Mesothelial cell of epicardium (in vitro differentiated cells): ENCODE results near the gene SH2D3C. TPM values are rescaled to one million over a fixed set of nuclear protein-coding genes. Genes with fewer than 3 reads are reported as not detected.

ENCODE experiments used
- DNase-seq, 2 experiments: peaks; one replicate each; pipeline ENCODE4 v3.0.0; 2021; ENCODE audit warnings: low spot score in 2 of 2; ENCODE audit not compliant: unreplicated experiment in 2 of 2
- H3K27ac Mint-ChIP-seq: 2 replicates; pipeline ENCODE4 v1.8.0; 2021; ENCODE audit warnings: mixed read lengths
- H3K27me3 Mint-ChIP-seq: 2 replicates; pipeline ENCODE4 v1.8.0; 2021; ENCODE audit warnings: low read depth, mixed read lengths
- H3K36me3 Mint-ChIP-seq: 2 replicates; pipeline ENCODE4 v1.8.0; 2021; ENCODE audit warnings: mixed read lengths
- H3K4me1 Mint-ChIP-seq: 2 replicates; pipeline ENCODE4 v1.8.0; 2021; ENCODE audit warnings: mixed read lengths
- H3K4me3 Mint-ChIP-seq: 2 replicates; pipeline ENCODE4 v1.8.0; 2021; ENCODE audit warnings: mild to moderate bottlenecking, moderate library complexity, mixed read lengths
- H3K9me3 Mint-ChIP-seq: 2 replicates; pipeline ENCODE4 v1.8.0; 2021; ENCODE audit warnings: mixed read lengths
- total RNA-seq: library from RNA; stranded (reverse); gene quantifications from 3 replicates; pipeline ENCODE4 v1.2.1, GENCODE V29; 2021
- TF ChIP-seq, protein P1 (sequence below): fragments of 200-600 bp; sonication (generic); IDR thresholded peaks from one replicate; pipeline ENCODE4 v1.5.0; 2021; ENCODE audit warnings: antibody characterized with exemption; ENCODE audit not compliant: unreplicated experiment

SH2D3C gene
- total RNA-seq, 1 donor from 2014 or later: 3.4 TPM

DNA sequence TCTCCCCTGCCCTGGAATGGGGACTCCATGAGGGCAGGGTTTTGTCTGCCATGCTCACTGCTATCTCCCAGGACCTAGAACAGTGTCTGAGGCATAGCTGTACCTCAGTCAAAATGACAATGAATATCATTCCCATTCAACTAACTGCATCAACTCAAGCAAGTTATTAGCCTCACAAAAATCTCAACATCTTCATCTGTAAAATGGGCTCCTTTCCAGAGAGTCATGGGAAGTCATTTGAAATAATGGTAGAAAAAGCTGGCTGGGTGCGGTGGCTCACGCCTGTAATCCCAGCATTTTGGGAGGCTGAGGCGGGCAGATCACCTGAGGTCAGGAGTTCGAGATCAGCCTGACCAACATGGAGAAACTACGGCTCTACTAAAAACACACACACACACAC is 9.4 kb downstream of the SH2D3C start:
- no peak for DNase-seq
- Mint-ChIP-seq H3K4me1 (peaks cover 39% of the 10 kb centered on the region), H3K36me3 (no peaks in the 10 kb centered on the region), H3K4me3 (no peak overlapping the region), H3K27ac (peak overlapping the region; percentile 99), H3K27me3 (peaks cover 4% of the 10 kb centered on the region), H3K9me3 (no peaks in the 10 kb centered on the region)
- TF ChIP-seq, protein P1, sequence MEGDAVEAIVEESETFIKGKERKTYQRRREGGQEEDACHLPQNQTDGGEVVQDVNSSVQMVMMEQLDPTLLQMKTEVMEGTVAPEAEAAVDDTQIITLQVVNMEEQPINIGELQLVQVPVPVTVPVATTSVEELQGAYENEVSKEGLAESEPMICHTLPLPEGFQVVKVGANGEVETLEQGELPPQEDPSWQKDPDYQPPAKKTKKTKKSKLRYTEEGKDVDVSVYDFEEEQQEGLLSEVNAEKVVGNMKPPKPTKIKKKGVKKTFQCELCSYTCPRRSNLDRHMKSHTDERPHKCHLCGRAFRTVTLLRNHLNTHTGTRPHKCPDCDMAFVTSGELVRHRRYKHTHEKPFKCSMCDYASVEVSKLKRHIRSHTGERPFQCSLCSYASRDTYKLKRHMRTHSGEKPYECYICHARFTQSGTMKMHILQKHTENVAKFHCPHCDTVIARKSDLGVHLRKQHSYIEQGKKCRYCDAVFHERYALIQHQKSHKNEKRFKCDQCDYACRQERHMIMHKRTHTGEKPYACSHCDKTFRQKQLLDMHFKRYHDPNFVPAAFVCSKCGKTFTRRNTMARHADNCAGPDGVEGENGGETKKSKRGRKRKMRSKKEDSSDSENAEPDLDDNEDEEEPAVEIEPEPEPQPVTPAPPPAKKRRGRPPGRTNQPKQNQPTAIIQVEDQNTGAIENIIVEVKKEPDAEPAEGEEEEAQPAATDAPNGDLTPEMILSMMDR: no peak

DNA sequence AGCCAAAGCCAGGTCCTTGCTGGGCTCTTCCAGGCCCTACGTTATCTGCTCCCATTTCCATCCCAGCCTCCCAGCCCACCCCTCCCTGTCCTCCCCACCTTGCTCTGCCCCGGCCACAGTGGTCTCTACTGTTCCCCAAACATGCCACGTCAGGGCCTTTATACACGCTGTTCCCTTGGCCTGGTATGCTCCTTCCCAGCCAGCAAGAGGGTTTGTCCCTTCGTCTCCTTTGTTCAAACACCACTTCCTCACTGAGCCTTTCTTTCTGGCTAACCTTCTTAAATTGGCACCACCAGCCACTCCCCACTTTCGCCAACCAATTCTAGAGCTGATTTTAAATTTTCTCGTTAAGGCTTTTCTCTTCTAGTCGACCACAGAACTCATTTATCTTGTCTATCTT is 9.8 kb downstream of the SH2D3C start:
- Mint-ChIP-seq H3K27ac (peak overlapping the region; percentile 99), H3K4me1 (peaks cover 39% of the 10 kb centered on the region), H3K4me3 (no peak overlapping the region), H3K9me3 (no peaks in the 10 kb centered on the region), H3K36me3 (no peaks in the 10 kb centered on the region), H3K27me3 (peaks cover 8% of the 10 kb centered on the region)
- TF ChIP-seq, protein P1: no peak
- DNase-seq: no peak

DNA sequence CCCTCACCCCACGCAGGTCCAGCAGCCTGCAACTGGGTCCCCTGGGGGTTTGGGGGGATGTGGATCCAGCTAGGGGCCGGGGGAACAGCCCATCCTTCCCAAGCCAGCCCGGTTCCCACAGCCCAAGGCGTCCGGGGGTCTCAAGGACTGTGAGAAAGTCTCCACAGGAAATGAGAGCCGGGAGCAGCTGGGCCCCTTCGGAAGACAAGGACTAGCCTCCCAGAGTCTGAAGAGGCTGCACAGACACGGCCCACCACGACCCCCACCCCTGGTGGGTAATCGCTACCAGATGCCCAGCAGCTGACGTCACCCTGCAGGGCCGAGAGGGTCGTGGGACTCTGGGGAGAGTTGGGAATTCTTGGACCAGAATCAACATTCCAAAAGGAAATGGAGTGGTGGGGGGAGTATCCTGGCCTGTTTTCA is 10.5 kb downstream of the SH2D3C start:
- no peaks in the 10 kb centered on the region for H3K36me3 Mint-ChIP-seq
- peak overlapping the region; percentile 99 for H3K27ac Mint-ChIP-seq
- TF ChIP-seq, protein P1: no peak
- no peak overlapping the region for H3K4me3 Mint-ChIP-seq
- H3K27me3 Mint-ChIP-seq: peaks cover 15% of the 10 kb centered on the region
- peaks cover 39% of the 10 kb centered on the region for H3K4me1 Mint-ChIP-seq
- DNase-seq: peak; percentile 57 to 72
- H3K9me3 Mint-ChIP-seq: no peaks in the 10 kb centered on the region

DNA sequence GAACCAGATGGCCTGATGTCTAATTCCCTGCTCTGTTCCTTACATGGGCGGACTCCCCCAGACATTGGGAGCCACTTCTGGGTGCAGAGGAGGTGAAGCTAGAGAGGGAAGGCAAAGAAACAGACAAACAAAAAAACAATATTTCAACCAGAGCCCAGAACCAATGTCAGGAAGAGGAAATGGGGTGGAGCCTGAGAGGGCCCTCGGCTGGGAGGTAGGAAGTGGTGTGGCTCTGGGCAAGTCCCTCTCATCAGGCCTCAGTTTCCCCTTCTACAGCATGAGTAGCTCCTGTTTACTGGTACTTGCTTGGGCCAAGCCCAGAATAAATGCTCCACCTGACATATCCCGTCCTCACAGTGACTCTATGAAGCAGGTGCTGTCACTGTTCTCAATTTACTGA is 11.1 kb downstream of the SH2D3C start:
- DNase-seq: no peak
- H3K36me3 Mint-ChIP-seq: no peaks in the 10 kb centered on the region
- H3K4me3 Mint-ChIP-seq: no peak overlapping the region
- H3K4me1 Mint-ChIP-seq: peaks cover 43% of the 10 kb centered on the region
- TF ChIP-seq, protein P1: no peak
- peak overlapping the region; percentile 99 for H3K27ac Mint-ChIP-seq
- no peaks in the 10 kb centered on the region for H3K9me3 Mint-ChIP-seq
- H3K27me3 Mint-ChIP-seq: peaks cover 20% of the 10 kb centered on the region

DNA sequence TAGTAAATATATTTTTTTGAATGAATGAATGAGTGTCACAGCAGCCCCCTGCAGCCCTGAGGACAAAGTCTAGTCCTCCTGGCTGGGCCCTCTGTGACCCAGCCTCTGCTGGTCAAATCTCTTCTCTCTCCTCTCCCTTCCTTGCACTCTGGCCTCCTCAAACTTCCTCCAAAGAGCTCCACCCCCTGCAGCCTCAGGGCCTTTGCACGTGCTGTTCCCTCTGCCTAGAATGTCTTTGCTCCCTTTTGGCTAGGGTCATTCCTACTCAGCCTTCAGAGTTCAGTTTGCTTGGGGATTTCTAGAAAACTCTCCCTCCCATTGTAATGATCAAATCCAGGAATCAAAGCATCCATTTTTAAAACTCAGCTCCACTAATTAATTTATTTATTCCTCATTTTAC is 13.0 kb downstream of the SH2D3C start:
- Mint-ChIP-seq H3K4me1 (peaks cover 37% of the 10 kb centered on the region), H3K4me3 (no peak overlapping the region), H3K9me3 (no peaks in the 10 kb centered on the region), H3K27me3 (peaks cover 28% of the 10 kb centered on the region), H3K36me3 (no peaks in the 10 kb centered on the region), H3K27ac (no peak overlapping the region)
- DNase-seq: no peak
- TF ChIP-seq, protein P1: no peak

DNA sequence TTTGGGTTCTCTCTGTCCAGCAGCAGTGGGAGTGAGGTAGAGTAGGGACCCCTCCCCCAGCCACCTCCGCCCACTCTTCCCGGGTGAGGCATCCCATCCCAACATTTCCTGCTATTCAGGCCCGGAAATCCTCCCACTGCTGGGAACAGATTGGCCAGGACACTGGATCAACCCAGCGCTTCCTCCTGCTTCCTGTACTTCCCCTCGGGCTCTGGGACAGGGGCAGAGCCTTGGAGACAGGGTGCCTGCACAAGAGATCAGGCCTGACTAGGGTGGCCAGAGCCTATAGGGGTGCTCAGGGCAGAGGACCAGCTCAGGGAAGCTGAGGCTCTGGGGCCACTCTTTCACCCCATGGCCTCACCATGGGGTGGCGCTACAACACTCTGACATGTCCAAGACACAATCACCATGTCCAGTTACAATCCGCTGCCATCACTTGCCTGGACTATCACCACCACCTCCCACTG is 14.5 kb downstream of the SH2D3C start:
- H3K36me3 Mint-ChIP-seq: no peaks in the 10 kb centered on the region
- no peak overlapping the region for H3K4me3 Mint-ChIP-seq
- peak overlapping the region; percentile 56 for H3K27ac Mint-ChIP-seq
- no peak for DNase-seq
- peaks cover 28% of the 10 kb centered on the region for H3K27me3 Mint-ChIP-seq
- TF ChIP-seq, protein P1: no peak
- H3K4me1 Mint-ChIP-seq: peaks cover 28% of the 10 kb centered on the region
- H3K9me3 Mint-ChIP-seq: no peaks in the 10 kb centered on the region
